GM21447 (cell line): ENCODE measurements around the gene RASSF8.

Experiments used
- ATAC-seq: cut with Tn5 transposase; IDR thresholded peaks from one replicate; pipeline ENCODE4 v1.9.1; 2021; ENCODE audit not compliant: unreplicated experiment

RASSF8 gene

DNA sequence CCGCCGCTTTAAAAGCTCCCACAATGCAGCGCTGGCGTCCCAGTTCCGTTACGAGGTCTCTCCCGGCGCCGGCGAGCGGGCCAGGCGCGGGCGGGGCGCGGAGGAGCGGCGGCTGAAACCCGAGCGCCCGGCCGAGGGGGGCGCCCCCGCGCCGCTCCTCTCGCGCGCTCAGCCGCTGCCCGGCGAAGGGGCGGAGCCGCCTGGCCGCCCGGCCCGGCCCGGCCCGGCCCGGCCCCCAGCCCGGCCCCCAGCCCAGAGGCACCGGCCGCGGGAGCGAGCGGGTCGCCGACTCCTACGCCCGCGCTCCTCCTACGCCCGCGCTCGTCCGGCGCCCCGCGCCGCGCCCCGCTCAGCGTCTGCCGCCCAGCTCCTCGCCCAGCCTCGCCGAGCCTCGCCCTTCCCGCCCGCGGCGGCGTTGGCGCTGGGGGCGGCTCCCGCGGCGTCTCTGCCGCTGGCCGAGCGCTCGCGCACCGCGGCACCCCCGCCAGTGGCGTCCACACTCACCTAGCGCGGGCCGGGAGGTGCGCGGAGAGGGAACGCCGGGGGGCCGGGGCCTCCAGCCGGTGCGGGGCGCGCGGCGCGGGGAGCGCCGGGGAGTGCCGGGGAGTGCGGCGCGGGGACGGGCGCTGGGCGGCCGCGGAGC, at the start of gene RASSF8:
TSS of gene RASSF8 (plus strand) at position 255 of the 643 bp plus-strand sequence. CDS start 96,662 bp downstream, outside the sequence.
- peak; percentile 85 for ATAC-seq

GRCh38 chr12:25914551-25914950, 43.9 kb upstream of the RASSF8 start:
- ATAC-seq: no peak

GRCh38 chr12:25924491-25925001, 33.9 kb upstream of the RASSF8 start:
- ATAC-seq: no peak

GRCh38 chr12:25925064-25925463, 33.4 kb upstream of the RASSF8 start:
- ATAC-seq: no peak

DNA sequence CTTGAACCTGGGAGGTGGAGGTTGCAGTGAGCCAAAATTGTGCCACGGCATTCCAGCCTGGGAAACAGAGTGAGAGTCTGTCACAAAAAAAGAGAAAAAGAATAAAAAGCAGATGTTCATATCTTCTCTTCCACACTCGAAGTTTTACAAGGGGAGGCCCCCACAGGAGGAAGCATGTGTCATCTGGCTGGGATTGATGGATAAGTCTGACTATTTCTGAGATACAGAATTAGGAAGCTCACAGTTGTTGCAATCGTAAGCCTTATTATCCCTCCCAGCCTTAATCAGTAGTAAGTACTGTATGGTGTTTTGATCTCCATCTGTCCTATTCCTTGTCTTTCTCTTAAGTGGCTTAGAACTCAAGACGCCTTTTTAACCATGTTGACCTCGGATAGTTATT, 31.9 kb upstream of the RASSF8 start:
- ATAC-seq: no peak

- ATAC-seq: no peak
These were observed 29.3 kb upstream of the RASSF8 start for GRCh38 chr12:25929142-25929541.

DNA sequence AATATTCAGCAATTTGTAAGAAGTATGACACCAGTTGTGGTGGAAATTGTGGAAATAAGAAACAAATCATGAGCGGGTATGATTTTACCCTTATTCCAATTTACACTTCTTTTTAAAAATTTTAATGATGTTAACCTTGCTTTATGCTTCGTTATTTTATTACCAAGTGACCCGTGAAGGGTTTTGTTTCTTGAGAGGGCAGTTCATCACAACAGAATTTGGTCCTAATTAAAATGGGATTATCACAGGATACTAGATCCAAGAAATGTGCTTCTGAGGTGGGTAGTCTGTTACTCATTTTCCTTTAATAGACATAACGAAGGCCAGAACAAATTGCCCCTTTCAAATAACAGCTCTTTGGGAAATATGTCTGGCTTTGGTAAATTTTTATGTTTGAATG, 25.5 kb upstream of the RASSF8 start:
- no peak for ATAC-seq

DNA sequence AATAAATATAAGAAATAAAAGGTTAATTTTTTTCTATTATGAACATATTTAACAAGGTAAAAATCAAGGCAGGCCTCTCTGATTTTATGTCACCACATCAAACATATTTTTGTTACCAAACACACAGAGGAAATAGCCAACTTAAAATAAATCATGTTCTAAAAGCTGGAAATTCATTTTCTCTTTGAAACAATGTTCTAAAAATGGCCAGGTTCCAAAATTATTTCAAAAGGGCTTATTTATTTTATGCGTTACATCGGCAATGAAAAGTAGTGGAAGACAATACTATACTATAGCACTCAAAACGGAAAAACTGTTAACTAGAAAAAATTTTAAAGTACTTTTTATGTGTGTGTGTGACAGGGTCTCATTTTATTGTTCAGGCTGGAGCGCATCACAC, 24.0 kb upstream of the RASSF8 start:
- no peak for ATAC-seq

DNA sequence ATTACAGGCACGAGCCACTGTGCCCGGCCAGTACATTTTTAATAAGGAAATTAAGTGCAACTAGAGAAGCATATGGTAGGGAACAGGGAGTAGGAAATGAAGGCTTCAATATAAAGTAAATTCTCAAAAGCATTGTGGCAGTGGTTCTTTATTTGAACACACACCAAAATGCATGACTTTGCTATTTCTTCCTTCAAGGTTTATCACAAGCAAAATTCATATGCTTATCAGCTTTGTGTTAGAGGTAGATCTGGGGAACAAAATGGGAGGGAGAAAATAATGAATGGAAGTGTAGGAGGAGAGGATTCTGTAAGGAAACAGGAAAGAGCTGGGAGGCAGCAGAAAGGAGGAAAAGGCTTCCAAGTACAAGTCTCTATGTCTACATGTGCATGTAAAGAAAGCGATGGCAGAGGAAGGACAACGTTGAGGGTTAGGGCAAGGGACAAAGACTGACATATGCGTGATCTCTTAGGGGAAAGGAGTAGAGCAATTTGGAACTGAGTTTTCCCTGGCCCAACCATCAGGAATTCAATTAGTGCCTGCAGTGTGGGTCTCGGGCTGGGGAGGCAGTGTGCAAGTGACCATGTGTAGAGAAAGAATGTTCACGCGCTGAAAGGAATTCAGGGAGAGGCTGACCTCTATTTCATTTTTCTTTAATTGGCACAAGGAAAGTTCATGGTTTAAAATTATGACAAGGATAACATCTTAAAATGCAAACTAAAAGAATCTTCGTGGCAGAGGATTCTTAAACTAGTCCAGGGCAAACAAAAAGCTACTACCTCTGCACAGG, 22.9 kb upstream of the RASSF8 start:
- ATAC-seq: no peak

- no peak for ATAC-seq
These were observed 21.4 kb upstream of the RASSF8 start for GRCh38 chr12:25937096-25937495.

GRCh38 chr12:25938581-25938980, 19.9 kb upstream of the RASSF8 start:
- no peak for ATAC-seq

- no peak for ATAC-seq
These were observed 18.9 kb upstream of the RASSF8 start for GRCh38 chr12:25939606-25940005.

DNA sequence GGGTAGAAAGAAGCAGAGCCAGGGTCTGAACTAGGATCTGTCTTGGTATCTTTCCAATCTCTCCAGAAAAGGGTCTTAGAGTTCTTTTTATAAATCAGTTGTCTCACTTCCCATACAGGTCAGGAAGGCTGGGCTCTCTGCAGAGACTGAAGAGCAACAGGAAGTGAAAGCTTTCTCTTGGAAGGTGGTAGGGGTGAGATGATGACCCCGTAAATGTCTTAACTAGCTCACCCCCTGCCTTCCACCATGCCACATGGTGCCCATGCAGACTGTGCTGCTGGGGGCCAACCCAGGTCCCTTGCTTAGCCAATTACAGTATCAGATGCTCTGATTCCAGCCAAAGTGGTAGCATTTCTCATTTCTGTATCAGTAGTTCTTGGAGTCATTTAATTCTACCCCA, 17.6 kb upstream of the RASSF8 start:
- no peak for ATAC-seq

DNA sequence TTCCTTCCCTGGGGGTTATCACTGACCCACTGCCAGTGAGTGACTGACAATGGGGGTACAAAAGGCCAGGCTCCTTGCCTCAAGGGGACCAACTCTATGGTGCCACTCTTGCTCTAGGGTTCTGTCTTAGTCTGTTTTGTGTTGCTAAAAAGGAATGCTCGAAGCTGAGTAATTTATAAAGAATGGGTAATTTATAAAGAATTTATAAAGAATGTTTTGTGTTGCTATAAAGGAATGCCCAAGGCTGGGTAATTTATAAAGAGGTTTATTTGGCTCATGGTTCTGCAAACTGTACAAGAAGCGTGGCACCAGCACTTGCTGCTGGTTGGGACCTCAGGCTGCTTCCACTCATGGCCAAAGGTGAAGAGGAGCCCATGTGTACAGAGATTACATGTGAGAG, 15.8 kb upstream of the RASSF8 start:
- no peak for ATAC-seq

- no peak for ATAC-seq
These were observed 14.5 kb upstream of the RASSF8 start for GRCh38 chr12:25943940-25944339.

DNA sequence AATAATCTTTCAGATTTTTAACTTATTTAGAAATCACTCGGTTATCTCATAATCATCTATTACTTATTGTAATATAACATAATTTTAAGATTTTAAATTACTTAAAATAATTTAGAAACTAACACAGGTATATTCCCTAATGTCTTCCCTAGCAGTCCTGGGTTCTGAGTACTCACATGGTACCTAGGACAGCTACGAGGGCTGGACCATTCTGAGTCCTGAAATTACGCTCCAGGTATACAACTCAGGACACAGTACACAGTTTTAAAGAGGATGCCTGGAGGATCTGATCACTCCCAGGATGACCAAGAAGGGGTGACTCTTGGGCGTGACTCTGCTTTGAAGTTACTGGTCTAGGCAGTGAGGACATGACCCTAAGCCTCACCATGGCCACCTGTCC, 9.1 kb upstream of the RASSF8 start:
- ATAC-seq: no peak

GRCh38 chr12:25950329-25951115, 8.0 kb upstream of the RASSF8 start:
- no peak for ATAC-seq

- ATAC-seq: peak; percentile 15
These were observed 572 bp upstream of the RASSF8 start for GRCh38 chr12:25957793-25958427.

- ATAC-seq: peak; percentile 52
These were observed 834 bp downstream of the RASSF8 start for GRCh38 chr12:25959071-25959961.

GRCh38 chr12:25960143-25960542, 1.7 kb downstream of the RASSF8 start:
- ATAC-seq: no peak
